BLaER1 treated with 17β-estradiol and CSF1 and Interleukin-3, amounts not matched to agents 10 nM and 100 nM (cell line): ENCODE measurements around the gene MRTFA.
A peak's percentile ranks its signal among the peaks of the same experiment; 100 is the strongest.

Experiments used
- H3K27ac ChIP-seq, 11 experiments: shearing (Covaris generic); formaldehyde crosslinking; 2 replicates each; pipeline ENCODE4 v1.8.1; 2022
- H3K27me3 ChIP-seq, 11 experiments: shearing (Covaris generic); formaldehyde crosslinking; 2 replicates each; pipeline ENCODE4 v1.8.1; 2022
- H3K36me3 ChIP-seq, 11 experiments: shearing (Covaris generic); formaldehyde crosslinking; 2 replicates each; pipeline ENCODE4 v1.8.1; 2022
- H3K4me1 ChIP-seq, 10 experiments: shearing (Covaris generic); formaldehyde crosslinking; 2 replicates each; pipeline ENCODE4 v1.8.1; 2022
- H3K4me2 ChIP-seq, 11 experiments: shearing (Covaris generic); formaldehyde crosslinking; 2 replicates each; pipeline ENCODE4 v1.8.1; 2022
- H3K4me3 ChIP-seq, 10 experiments: shearing (Covaris generic); formaldehyde crosslinking; 2 replicates each; pipeline ENCODE4 v1.8.1; 2022
- H3K9ac ChIP-seq, 11 experiments: shearing (Covaris generic); formaldehyde crosslinking; 2 replicates each; pipeline ENCODE4 v1.8.1; 2022
- H3K9me3 ChIP-seq, 11 experiments: shearing (Covaris generic); formaldehyde crosslinking; replicated peaks in 1 of 11; 2 replicates each; pipeline ENCODE4 v1.8.1; 2022
- H4K20me1 ChIP-seq, 11 experiments: shearing (Covaris generic); formaldehyde crosslinking; 2 replicates each; pipeline ENCODE4 v1.8.1; 2022
- Cebpa-rat ChIP-seq, 11 experiments: shearing (Covaris generic); IDR thresholded peaks; 2 replicates each; pipeline ENCODE4 v1.8.1; 2022

MRTFA gene

DNA sequence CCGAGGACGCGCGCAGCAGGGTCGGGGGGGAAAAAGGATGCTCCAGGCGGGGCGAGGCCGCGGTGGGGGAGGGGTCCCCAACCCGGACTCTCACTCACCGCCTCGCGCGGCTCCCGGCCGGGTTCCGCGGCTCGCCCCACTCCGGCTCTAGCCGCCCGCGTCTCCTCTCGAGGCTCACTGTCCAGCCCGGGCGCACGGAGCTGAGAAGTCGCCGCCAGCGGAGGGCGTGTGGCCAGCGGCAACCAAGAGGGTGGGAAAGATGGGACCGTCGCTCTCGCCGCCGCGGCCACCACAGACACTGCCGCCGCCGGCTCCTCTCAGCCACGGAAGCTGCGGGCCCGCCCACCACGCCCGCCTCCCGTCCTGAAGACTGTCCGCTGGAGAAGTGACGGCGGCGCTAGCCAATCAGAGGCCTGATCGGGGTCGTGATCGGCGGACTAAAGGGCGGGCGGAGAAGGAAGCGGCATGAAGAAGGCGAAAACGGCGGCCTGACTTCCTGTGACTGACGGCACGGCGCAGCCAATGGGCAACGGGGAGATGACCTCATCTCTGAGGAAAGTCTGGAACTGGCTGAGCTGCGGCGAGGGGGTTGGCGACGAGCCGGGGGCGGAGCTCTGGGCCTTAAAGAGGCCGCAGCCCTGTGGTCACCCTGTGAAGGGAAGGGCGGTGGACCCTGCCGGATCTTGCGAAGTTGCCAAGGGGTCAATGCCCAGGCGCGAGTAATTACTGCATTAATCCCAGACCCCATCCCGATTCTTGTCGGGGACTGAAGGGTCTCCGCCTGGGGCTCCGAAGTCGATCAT lies at the start of gene MRTFA:
MRTFA (minus strand) TSS at position 340 of the 803 bp plus-strand sequence.
- Histone ChIP-seq H3K9ac (peak within 1 kb of the TSS; percentile 77 to 94 (median 89)), H3K4me1 (peaks cover 23 to 42% (median 39%) of the 10 kb centered on the region in 10 experiments), H3K9me3 (no peaks in the 10 kb centered on the region), H3K4me3 (peak within 1 kb of the TSS; percentile 74 to 98 (median 85)), H3K36me3 (peaks cover 0 to 9% (median 0%) of the 10 kb centered on the region in 11 experiments; a peak in 2 of 22 replicates), H3K27ac (peak within 1 kb of the TSS; percentile 64 to 90 (median 86)), H3K27me3 (no peaks in the 10 kb centered on the region), H3K4me2 (peak within 1 kb of the TSS; percentile 90 to 99 (median 97)), H4K20me1 (peaks cover 33 to 47% (median 41%) of the 10 kb centered on the region in 11 experiments; a peak in 20 of 22 replicates)
- TF ChIP-seq Cebpa-rat (IDR thresholded peaks at IDR 0.05): no peak

DNA sequence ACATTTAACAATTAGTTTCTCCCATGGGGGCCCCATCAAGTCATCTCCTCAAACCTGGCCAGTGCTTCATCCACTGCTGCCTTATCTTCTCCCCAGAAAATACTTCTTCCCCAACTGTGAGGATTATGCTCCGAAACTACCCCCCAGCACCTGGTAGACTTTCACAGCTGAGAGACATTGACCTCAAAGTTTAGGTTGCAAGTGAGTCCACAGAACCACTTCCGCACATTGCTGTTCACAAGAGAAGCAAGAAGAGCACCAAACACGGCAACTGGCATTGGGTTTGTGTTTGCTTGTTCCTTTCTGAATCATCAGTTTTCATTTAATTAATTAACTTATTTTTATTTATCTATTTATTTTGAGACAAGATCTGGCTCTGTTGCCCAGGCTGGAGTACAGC lies 48.9 kb upstream of the MRTFA start:
- Histone ChIP-seq H3K27me3 (no peaks in the 10 kb centered on the region), H4K20me1 (no peaks in the 10 kb centered on the region), H3K36me3 (no peaks in the 10 kb centered on the region), H3K27ac (no peak overlapping the region), H3K4me2 (0 out of 22 replicates have a peak overlapping the region, but pooled peaks of 1 of the 11 experiments have one; percentile 0), H3K9me3 (no peaks in the 10 kb centered on the region), H3K4me3 (no peak overlapping the region), H3K9ac (no peak overlapping the region), H3K4me1 (peaks cover 13 to 39% (median 28%) of the 10 kb centered on the region in 10 experiments)
- TF ChIP-seq Cebpa-rat (IDR thresholded peaks at IDR 0.05): no peak

DNA sequence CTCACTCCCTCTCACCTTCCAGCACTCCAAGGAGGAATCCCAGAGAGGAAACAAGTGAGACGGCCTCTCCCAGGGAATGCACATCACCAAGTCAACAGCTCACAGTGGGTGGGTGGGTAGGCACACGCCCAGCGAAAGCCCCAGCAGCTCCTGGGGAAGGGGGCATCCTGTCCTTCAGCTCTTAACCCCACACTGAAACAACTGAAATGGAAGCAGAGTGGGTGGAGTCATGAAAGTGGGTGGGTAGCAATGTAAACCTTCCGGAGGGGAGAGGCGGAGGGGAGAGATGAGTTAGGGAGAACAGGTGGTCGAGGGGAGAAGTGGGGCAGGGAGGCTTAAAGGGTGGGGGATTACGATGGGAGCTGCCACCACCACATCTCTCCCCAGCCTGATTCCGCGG lies 48.2 kb upstream of the MRTFA start:
- Histone ChIP-seq H3K4me1 (peaks cover 13 to 45% (median 32%) of the 10 kb centered on the region in 10 experiments), H3K4me3 (no peak overlapping the region), H4K20me1 (no peaks in the 10 kb centered on the region), H3K4me2 (0 out of 22 replicates have a peak overlapping the region, but pooled peaks of 2 of the 11 experiments have one; percentile 0 to 45), H3K36me3 (no peaks in the 10 kb centered on the region), H3K9ac (no peak overlapping the region), H3K27me3 (no peaks in the 10 kb centered on the region), H3K9me3 (no peaks in the 10 kb centered on the region), H3K27ac (no peak overlapping the region)
- no peak for TF ChIP-seq Cebpa-rat (IDR thresholded peaks at IDR 0.05)

DNA sequence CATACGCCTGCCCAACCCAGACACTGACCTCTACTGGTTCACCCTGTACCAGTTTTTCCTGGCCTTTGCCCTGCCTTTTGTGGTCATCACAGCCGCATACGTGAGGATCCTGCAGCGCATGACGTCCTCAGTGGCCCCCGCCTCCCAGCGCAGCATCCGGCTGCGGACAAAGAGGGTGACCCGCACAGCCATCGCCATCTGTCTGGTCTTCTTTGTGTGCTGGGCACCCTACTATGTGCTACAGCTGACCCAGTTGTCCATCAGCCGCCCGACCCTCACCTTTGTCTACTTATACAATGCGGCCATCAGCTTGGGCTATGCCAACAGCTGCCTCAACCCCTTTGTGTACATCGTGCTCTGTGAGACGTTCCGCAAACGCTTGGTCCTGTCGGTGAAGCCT lies 44.9 kb upstream of the MRTFA start:
- H3K27ac ChIP-seq: no peak overlapping the region
- no peak overlapping the region for H3K4me3 ChIP-seq
- no peaks in the 10 kb centered on the region for H3K9me3 ChIP-seq
- peak overlapping the region in 3 of 11 experiments; percentile 57 to 73 (median 69); a peak in 1 of 22 replicates for H3K4me2 ChIP-seq
- H3K36me3 ChIP-seq: no peaks in the 10 kb centered on the region
- H4K20me1 ChIP-seq: no peaks in the 10 kb centered on the region
- H3K9ac ChIP-seq: no peak overlapping the region
- no peak for TF ChIP-seq Cebpa-rat (IDR thresholded peaks at IDR 0.05)
- peaks cover 20 to 48% (median 35%) of the 10 kb centered on the region in 10 experiments for H3K4me1 ChIP-seq
- no peaks in the 10 kb centered on the region for H3K27me3 ChIP-seq

DNA sequence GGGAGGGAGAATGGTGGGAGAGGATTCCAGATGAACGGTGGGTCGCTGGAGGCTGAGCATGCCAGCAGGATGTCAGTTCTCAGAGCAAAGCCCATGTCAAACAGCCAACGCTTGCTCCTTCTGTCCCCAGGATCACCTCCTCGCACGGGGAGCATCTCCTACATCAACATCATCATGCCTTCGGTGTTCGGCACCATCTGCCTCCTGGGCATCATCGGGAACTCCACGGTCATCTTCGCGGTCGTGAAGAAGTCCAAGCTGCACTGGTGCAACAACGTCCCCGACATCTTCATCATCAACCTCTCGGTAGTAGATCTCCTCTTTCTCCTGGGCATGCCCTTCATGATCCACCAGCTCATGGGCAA lies 44.3 kb upstream of the MRTFA start:
- H3K27me3 ChIP-seq: no peaks in the 10 kb centered on the region
- no peak overlapping the region for H3K4me3 ChIP-seq
- peaks cover 26 to 54% (median 37%) of the 10 kb centered on the region in 10 experiments for H3K4me1 ChIP-seq
- peak overlapping the region in 6 of 11 experiments; percentile 1 to 41 (median 22); a peak in 3 of 22 replicates for H3K4me2 ChIP-seq
- H3K36me3 ChIP-seq: no peaks in the 10 kb centered on the region
- no peak overlapping the region for H3K9ac ChIP-seq
- TF ChIP-seq Cebpa-rat (IDR thresholded peaks at IDR 0.05): no peak
- no peak overlapping the region for H3K27ac ChIP-seq
- no peaks in the 10 kb centered on the region for H3K9me3 ChIP-seq
- no peaks in the 10 kb centered on the region for H4K20me1 ChIP-seq

DNA sequence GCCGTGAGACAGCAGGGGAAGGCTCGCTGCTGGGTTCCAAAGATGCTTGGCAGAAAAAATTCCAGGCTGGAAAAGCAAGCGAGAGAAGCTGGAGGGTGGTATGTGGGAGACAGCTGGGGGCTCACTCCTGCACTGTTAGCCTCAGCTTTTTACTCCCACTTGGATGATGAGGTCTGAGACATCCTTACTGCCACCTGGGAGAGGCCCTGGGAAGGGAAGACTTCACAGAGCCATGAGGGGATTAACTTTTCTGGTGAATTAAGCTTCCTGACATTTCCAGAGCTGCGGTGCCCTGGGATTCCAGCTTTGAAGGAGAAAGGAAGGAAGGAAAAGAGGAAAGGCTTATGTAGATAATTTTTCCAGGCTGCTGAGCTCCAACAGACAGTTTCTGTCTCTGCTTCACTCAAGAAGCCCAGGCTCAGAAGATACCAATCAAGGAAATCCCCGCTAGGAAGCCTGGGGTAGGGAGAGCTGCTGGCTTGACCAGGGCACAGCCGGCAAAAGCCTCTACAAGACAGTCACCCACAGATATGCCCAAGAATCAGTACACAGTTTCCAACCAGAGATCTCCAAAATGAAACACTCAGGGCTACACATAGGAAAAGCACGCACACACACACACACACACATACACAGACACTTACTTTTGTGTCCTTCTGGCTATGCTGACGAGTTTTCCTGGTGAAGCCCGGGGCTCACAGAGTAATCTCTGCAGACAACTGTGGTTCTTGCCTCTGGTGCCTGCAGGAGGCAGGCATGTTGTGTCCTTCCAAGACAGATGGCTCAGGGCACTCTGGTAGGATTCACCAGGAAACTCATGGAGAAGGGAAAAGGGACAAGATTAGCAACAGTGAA lies 43.7 kb upstream of the MRTFA start:
- Histone ChIP-seq H3K4me3 (no peak overlapping the region), H3K27me3 (no peaks in the 10 kb centered on the region), H3K9ac (0 out of 22 replicates have a peak overlapping the region, but pooled peaks of 1 of the 11 experiments have one; percentile 7), H3K27ac (no peak overlapping the region), H3K9me3 (no peaks in the 10 kb centered on the region), H4K20me1 (no peaks in the 10 kb centered on the region), H3K36me3 (no peaks in the 10 kb centered on the region), H3K4me2 (peak overlapping the region in 8 of 11 experiments; percentile 1 to 41 (median 16); a peak in 8 of 22 replicates), H3K4me1 (peaks cover 26 to 54% (median 37%) of the 10 kb centered on the region in 10 experiments)
- no peak for TF ChIP-seq Cebpa-rat (IDR thresholded peaks at IDR 0.05)

DNA sequence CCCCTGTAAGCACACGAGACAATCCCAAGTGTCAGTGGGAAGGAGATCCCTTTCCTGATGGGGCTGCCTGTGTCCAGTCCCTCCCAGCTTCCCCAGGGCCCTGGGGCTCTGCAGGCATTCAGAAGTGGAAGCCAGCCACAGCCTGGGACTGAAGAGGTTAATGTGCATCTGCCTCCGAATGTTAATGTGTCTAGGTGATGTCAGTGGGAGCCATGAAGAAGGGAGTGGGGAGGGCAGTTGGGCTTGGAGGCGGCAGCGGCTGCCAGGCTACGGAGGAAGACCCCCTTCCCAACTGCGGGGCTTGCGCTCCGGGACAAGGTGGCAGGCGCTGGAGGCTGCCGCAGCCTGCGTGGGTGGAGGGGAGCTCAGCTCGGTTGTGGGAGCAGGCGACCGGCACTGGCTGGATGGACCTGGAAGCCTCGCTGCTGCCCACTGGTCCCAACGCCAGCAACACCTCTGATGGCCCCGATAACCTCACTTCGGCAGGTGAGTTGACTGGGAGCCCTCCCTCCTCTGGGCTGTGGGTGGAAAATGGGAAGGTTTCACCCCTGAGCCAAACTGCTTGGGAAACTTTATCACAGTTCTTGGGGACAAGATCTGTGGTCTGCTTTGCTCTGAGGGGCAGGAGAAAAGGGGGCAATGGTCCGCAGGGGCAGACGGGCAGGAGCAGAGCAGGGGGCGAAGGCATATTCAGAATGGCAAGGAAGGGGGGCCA lies 42.9 kb upstream of the MRTFA start, which contains the start of gene MCHR1:
MCHR1 (plus strand) TSS at position 236 of the 715 bp plus-strand sequence; CDS start at position 405, 169 bp downstream.
- H3K36me3 ChIP-seq: no peaks in the 10 kb centered on the region
- H3K4me3 ChIP-seq: no peak within 1 kb of the TSS
- no peaks in the 10 kb centered on the region for H3K27me3 ChIP-seq
- no peaks in the 10 kb centered on the region for H3K9me3 ChIP-seq
- H3K4me1 ChIP-seq: peaks cover 25 to 50% (median 33%) of the 10 kb centered on the region in 10 experiments
- no peak for TF ChIP-seq Cebpa-rat (IDR thresholded peaks at IDR 0.05)
- 0 out of 22 replicates have a peak within 1 kb of the TSS, but pooled peaks of 1 of the 11 experiments have one; percentile 7 for H3K9ac ChIP-seq
- H3K27ac ChIP-seq: no peak within 1 kb of the TSS
- no peaks in the 10 kb centered on the region for H4K20me1 ChIP-seq
- peak within 1 kb of the TSS in 8 of 11 experiments; percentile 1 to 41 (median 16); a peak in 8 of 22 replicates for H3K4me2 ChIP-seq

DNA sequence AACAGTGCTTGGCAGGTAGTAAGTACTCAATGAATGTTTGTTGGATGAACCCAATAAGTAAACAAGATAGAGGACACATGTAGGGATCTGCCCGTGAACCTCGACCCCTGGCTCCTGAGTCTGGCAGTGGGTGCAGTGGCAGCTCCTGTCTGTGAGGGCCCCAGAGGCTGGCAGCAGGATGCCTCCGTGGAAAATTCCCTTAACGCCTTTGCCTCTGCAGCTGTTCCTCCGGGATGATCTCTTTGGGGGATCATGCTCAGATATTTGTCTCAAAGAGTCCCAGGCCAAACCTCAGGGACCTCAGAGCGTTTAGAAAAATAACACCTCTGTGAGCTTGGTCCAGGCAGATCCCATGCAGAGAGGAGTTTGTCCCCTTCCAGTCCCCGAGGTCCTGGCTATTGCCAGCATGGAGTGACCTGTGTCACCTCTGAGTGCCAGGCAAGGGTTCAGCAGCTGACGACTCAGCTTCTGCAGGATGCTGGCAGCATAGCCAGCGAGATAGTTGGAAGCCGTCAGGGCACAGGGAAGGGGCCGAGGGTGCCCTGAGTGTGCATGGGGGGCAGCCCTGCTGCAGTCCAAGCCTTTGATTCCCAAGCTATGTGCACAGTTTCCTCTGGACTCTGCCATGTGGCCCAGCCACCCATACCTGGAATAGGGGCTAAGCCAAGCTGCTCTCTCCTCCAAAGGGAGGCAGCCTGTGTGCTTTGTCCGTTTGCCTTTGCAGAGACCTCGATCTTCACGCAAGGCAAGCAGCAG lies 42.2 kb upstream of the MRTFA start:
- Histone ChIP-seq H4K20me1 (no peaks in the 10 kb centered on the region), H3K9ac (no peak overlapping the region), H3K27ac (no peak overlapping the region), H3K9me3 (no peaks in the 10 kb centered on the region), H3K36me3 (no peaks in the 10 kb centered on the region), H3K4me1 (peaks cover 17 to 43% (median 27%) of the 10 kb centered on the region in 10 experiments), H3K4me2 (no peak overlapping the region), H3K27me3 (no peaks in the 10 kb centered on the region), H3K4me3 (no peak overlapping the region)
- TF ChIP-seq Cebpa-rat (IDR thresholded peaks at IDR 0.05): no peak
